Gastrocnemius medialis (tissue), 4 donors: ENCODE results near the gene TBCA. TPM values are rescaled to one million over a fixed set of nuclear protein-coding genes. Genes with fewer than 3 reads are reported as not detected.

Experiments
- ATAC-seq, 2 donors: fragments of 150-250 bp; one replicate each; pipeline ENCODE4 v1.9.1; 2016
- DNase-seq, 2 donors: peaks; one replicate each; pipeline ENCODE4 v3.0.0-alpha.2; 2019
- H3K27ac ChIP-seq, 4 donors: fragments of 200-600 bp; sonication (generic); 1 replicate in 1 of 4; 2 replicates in 3 of 4; pipeline ENCODE4 v1.5.1; 2016 to 2018; ENCODE audit warnings: mild to moderate bottlenecking in 2 of 4, moderate library complexity in 1 of 4
- H3K27me3 ChIP-seq, 3 donors: fragments of 200-600 bp; sonication (generic) in 2 of 3; 1 replicate in 1 of 3; 2 replicates in 2 of 3; pipeline versions ENCODE4 v1.5.1 to v1.6.0; 2016 to 2019; ENCODE audit warnings: mild to moderate bottlenecking in 1 of 3, moderate library complexity in 1 of 3
- H3K36me3 ChIP-seq, 2 donors: fragments of 200-600 bp; sonication (generic) in 1 of 2; one replicate each; pipeline ENCODE4 v1.5.1; 2017 to 2018
- H3K4me1 ChIP-seq, 2 donors: fragments of 200-600 bp; sonication (generic) in 1 of 2; one replicate each; pipeline ENCODE4 v1.5.1; 2016 to 2017; ENCODE audit warnings: mild to moderate bottlenecking in 2 of 2
- H3K4me3 ChIP-seq, 4 donors: fragments of 200-600 bp; sonication (generic) in 3 of 4; 1 replicate in 1 of 4; 2 replicates in 3 of 4; pipeline ENCODE4 v1.5.1; 2016 to 2019; ENCODE audit warnings: mild to moderate bottlenecking in 2 of 4
- H3K9me3 ChIP-seq, 3 donors: fragments of 200-600 bp; sonication (generic) in 2 of 3; 1 replicate in 1 of 3; 2 replicates in 2 of 3; pipeline ENCODE4 v1.5.1; 2016 to 2019
- CTCF ChIP-seq, 5 experiments: fragments of 450-650 bp in 3 of 5; fragments of 200-600 bp in 2 of 5; sonication (generic) in 2 of 5; IDR thresholded peaks in 4 of 5; conservative IDR thresholded peaks in 1 of 5; 1 replicate in 4 of 5; 2 replicates in 1 of 5; pipeline ENCODE4 v1.5.1; 2016 to 2019; ENCODE audit warnings: antibody characterized with exemption in 5 of 5, mild to moderate bottlenecking in 3 of 5, moderate library complexity in 3 of 5
- POLR2A ChIP-seq, 2 donors: fragments of 450-650 bp; IDR thresholded peaks; one replicate each; pipeline ENCODE4 v1.6.1; 2017; ENCODE audit warnings: antibody characterized with exemption in 2 of 2, mild to moderate bottlenecking in 2 of 2, moderate library complexity in 2 of 2
- in situ Hi-C, 4 donors: fragments of 200-750 bp; cut with MboI; loops; one replicate each; pipeline versions ENCODE4 v1.15.0 to v1.8.0; 2017; ENCODE audit warnings: low sequenced_read_pairs in 4 of 4
- intact Hi-C: fragments of 100-400 bp; cut with DNase I; formaldehyde crosslinking; loops from one replicate; pipeline ENCODE4 v1.15.1; 2023; ENCODE audit warnings: low total_unique reads
- total RNA-seq, 4 donors: library from RNA; depleted of rRNA; stranded (reverse); fragments of >200 nt; gene quantifications; one replicate each; pipeline versions ENCODE4 v1.1.0 to v1.2.3, GENCODE V29; 2016

TBCA gene
- total RNA-seq, 4 donors from 2014 or later, result 63.7 to 106 (median 88.1) TPM

- Histone ChIP-seq H3K27ac (no peak overlapping the region), H3K9me3 (no peaks in the 10 kb centered on the region), H3K27me3 (peaks cover 0 to 3% (median 0%) of the 10 kb centered on the region in 3 donors), H3K4me1 (no peaks in the 10 kb centered on the region), H3K36me3 (no peaks in the 10 kb centered on the region), H3K4me3 (no peak overlapping the region)
- intact Hi-C loops (no loop called here), in situ Hi-C loops (no loop called here)
- ATAC-seq (no peak), DNase-seq (no peak)
- TF ChIP-seq CTCF (IDR thresholded peaks at IDR 0.05 in 4 of 5, conservative IDR thresholded peaks at IDR 0.05 in 1 of 5) (no peak), POLR2A (IDR thresholded peaks at IDR 0.05) (no peak)
Observed at GRCh38 chr5:77669677-77670076, 106.5 kb downstream of the TBCA start.

GRCh38 chr5:77663090-77663863 is 112.9 kb downstream of the TBCA start:
- H3K4me1 ChIP-seq, result no peaks in the 10 kb centered on the region
- no peak for ATAC-seq
- in situ Hi-C loops (no loop called here), intact Hi-C loops (no loop called here)
- no peak overlapping the region for H3K4me3 ChIP-seq
- no peak overlapping the region for H3K27ac ChIP-seq
- H3K9me3 ChIP-seq, result no peaks in the 10 kb centered on the region
- DNase-seq, result no peak
- peaks cover 0 to 3% (median 0%) of the 10 kb centered on the region in 3 donors for H3K27me3 ChIP-seq
- TF ChIP-seq POLR2A (IDR thresholded peaks at IDR 0.05) (no peak), CTCF (IDR thresholded peaks at IDR 0.05 in 4 of 5, conservative IDR thresholded peaks at IDR 0.05 in 1 of 5) (no peak)
- H3K36me3 ChIP-seq, result no peaks in the 10 kb centered on the region

- peaks cover 0 to 3% (median 0%) of the 10 kb centered on the region in 3 donors for H3K27me3 ChIP-seq
- H3K36me3 ChIP-seq, result no peaks in the 10 kb centered on the region
- in situ Hi-C loops, result no loop called here
- intact Hi-C loops, result no loop called here
- no peak overlapping the region for H3K27ac ChIP-seq
- no peak overlapping the region for H3K4me3 ChIP-seq
- no peaks in the 10 kb centered on the region for H3K4me1 ChIP-seq
- DNase-seq (no peak), ATAC-seq (no peak)
- H3K9me3 ChIP-seq, result no peaks in the 10 kb centered on the region
- TF ChIP-seq CTCF (IDR thresholded peaks at IDR 0.05 in 4 of 5, conservative IDR thresholded peaks at IDR 0.05 in 1 of 5) (no peak), POLR2A (IDR thresholded peaks at IDR 0.05) (no peak)
Observed at GRCh38 chr5:77662635-77663034, 113.5 kb downstream of the TBCA start.

GRCh38 chr5:77658662-77659061 is 117.5 kb downstream of the TBCA start:
- Histone ChIP-seq H3K4me3 (no peak overlapping the region), H3K9me3 (no peaks in the 10 kb centered on the region), H3K4me1 (no peaks in the 10 kb centered on the region), H3K27ac (no peak overlapping the region), H3K27me3 (no peaks in the 10 kb centered on the region), H3K36me3 (no peaks in the 10 kb centered on the region)
- intact Hi-C loops, result no loop called here
- in situ Hi-C loops, result no loop called here
- TF ChIP-seq CTCF (IDR thresholded peaks at IDR 0.05 in 4 of 5, conservative IDR thresholded peaks at IDR 0.05 in 1 of 5), result no peak
- TF ChIP-seq POLR2A (IDR thresholded peaks at IDR 0.05), result no peak
- DNase-seq, result no peak
- no peak for ATAC-seq
